Fibroblast of lung (primary cell): ENCODE data around the gene XPC. TPM values are rescaled to one million over a fixed set of nuclear protein-coding genes. Genes with fewer than 3 reads are reported as not detected.

Experiments
- DNase-seq, 2 donors: peaks; one replicate each; pipeline versions ENCODE4 v3.0.0 to v3.0.0-alpha.2; 2010; ENCODE audit warnings: low read depth in 2 of 2
- H2AFZ ChIP-seq: 2 replicates; pipeline ENCODE4 v1.5.1; 2012; ENCODE audit warnings: low read length, control low read depth, inconsistent platforms
- H3K27ac ChIP-seq: 2 replicates; pipeline ENCODE4 v1.5.1; 2011; ENCODE audit warnings: low read length, control low read depth; ENCODE audit not compliant: insufficient read depth
- H3K27me3 ChIP-seq: 2 replicates; pipeline ENCODE4 v1.5.1; 2011; ENCODE audit warnings: mild to moderate bottlenecking, low read length; ENCODE audit not compliant: control insufficient read depth, insufficient read depth
- H3K36me3 ChIP-seq: 2 replicates; pipeline ENCODE4 v1.5.1; 2011; ENCODE audit warnings: low read length; ENCODE audit not compliant: control insufficient read depth, insufficient read depth
- H3K4me1 ChIP-seq: 2 replicates; pipeline ENCODE4 v1.5.1; 2011; ENCODE audit warnings: low read length; ENCODE audit not compliant: control insufficient read depth, insufficient read depth; ENCODE audit errors: extremely low read depth
- H3K4me2 ChIP-seq: 2 replicates; pipeline ENCODE4 v1.5.1; 2011; ENCODE audit warnings: low read length, control low read depth; ENCODE audit not compliant: insufficient read depth; ENCODE audit errors: extremely low read depth
- H3K4me3 ChIP-seq, 4 experiments: fragments of 200-600 bp in 1 of 4; sonication (generic) in 1 of 4; replicated peaks in 1 of 4; 2 replicates each; pipeline ENCODE4 v1.5.1; 2011 to 2016; ENCODE audit warnings: low read length in 4 of 4, low read depth in 3 of 4, mild to moderate bottlenecking in 3 of 4, control low read depth in 2 of 4, inconsistent platforms in 1 of 4, mixed read lengths in 1 of 4; ENCODE audit not compliant: insufficient read depth in 1 of 4; ENCODE audit errors: control extremely low read depth in 1 of 4
- H3K79me2 ChIP-seq: 2 replicates; pipeline ENCODE4 v1.5.1; 2012; ENCODE audit warnings: mild to moderate bottlenecking, low read length, inconsistent platforms; ENCODE audit not compliant: control insufficient read depth, insufficient read depth
- H3K9ac ChIP-seq: 2 replicates; pipeline ENCODE4 v1.5.1; 2011; ENCODE audit warnings: mild to moderate bottlenecking, low read length, control low read depth; ENCODE audit not compliant: insufficient read depth
- H3K9me3 ChIP-seq: 2 replicates; pipeline ENCODE4 v1.5.1; 2012; ENCODE audit warnings: low read depth, low read length; ENCODE audit not compliant: control insufficient read depth, insufficient read depth
- H4K20me1 ChIP-seq: 2 replicates; pipeline ENCODE4 v1.5.1; 2011; ENCODE audit warnings: low read length; ENCODE audit not compliant: control insufficient read depth, insufficient read depth; ENCODE audit errors: extremely low read depth
- EZH2 ChIP-seq: IDR thresholded peaks from 2 replicates; pipeline ENCODE4 v1.5.1; 2012; ENCODE audit warnings: low read length, control low read depth, mild to moderate bottlenecking; ENCODE audit errors: missing control alignments
- polyA plus RNA-seq, 2 donors: library from polyadenylated mRNA; depleted of rRNA in 1 of 2; stranded (reverse) in 1 of 2; unstranded in 1 of 2; fragments of >200 nt; gene quantifications; 2 replicates each; pipeline ENCODE4 v1.2.1, GENCODE V29; 2011 to 2012; ENCODE audit warnings: missing spikeins in 1 of 2
- total RNA-seq: library from RNA; depleted of rRNA; stranded (reverse); fragments of >200 nt; gene quantifications from 2 replicates; pipeline ENCODE4 v1.2.1, GENCODE V29; 2014
- TF ChIP-seq, protein P1 (sequence below), 2 donors: IDR thresholded peaks in 1 of 2; conservative IDR thresholded peaks in 1 of 2; 1 replicate in 1 of 2; 2 replicates in 1 of 2; pipeline ENCODE4 v1.5.1; 2011 to 2012; ENCODE audit warnings: low read length in 2 of 2, control low read depth in 1 of 2, inconsistent platforms in 1 of 2, low read depth in 1 of 2, mild to moderate bottlenecking in 1 of 2

XPC gene
- total and polyA plus RNA-seq, 2 donors (not counting 1 experiment from before 2014, with no cell fraction given) = 18.4 to 95.6 TPM

DNA sequence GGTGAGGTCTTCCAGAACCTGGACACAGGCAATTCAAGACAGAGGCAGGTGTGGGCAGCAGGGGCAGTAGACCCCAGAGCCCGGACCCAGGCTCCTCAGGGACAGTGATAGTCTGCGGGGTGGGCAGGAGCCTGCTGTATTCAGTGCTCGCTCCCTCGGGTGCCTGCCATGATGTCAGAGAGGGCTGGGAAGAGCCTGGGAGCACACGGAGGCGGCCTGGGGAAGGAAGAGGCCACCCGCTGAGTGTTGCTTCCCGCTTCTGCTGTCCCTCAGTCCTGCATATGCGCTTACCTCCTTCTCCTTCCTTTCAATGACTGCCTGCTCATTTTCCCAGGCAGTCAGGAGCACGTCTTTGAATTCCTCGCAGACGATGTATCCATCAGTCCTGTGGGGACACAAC lies 30.8 kb downstream of the XPC start:
- no peak for TF ChIP-seq EZH2
- TF ChIP-seq, protein P1, sequence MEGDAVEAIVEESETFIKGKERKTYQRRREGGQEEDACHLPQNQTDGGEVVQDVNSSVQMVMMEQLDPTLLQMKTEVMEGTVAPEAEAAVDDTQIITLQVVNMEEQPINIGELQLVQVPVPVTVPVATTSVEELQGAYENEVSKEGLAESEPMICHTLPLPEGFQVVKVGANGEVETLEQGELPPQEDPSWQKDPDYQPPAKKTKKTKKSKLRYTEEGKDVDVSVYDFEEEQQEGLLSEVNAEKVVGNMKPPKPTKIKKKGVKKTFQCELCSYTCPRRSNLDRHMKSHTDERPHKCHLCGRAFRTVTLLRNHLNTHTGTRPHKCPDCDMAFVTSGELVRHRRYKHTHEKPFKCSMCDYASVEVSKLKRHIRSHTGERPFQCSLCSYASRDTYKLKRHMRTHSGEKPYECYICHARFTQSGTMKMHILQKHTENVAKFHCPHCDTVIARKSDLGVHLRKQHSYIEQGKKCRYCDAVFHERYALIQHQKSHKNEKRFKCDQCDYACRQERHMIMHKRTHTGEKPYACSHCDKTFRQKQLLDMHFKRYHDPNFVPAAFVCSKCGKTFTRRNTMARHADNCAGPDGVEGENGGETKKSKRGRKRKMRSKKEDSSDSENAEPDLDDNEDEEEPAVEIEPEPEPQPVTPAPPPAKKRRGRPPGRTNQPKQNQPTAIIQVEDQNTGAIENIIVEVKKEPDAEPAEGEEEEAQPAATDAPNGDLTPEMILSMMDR (conservative IDR thresholded peaks at IDR 0.05 in 1 of 2, IDR thresholded peaks at IDR 0.05 in 1 of 2; ENCODE audit: low read depth in 1 of 2, low read length in 2 of 2) = no peak
- no peaks in the 10 kb centered on the region for H3K27me3 ChIP-seq
- H3K9me3 ChIP-seq = no peaks in the 10 kb centered on the region
- no peak overlapping the region for H3K4me3 ChIP-seq
- DNase-seq = no peak
- H4K20me1 ChIP-seq = no peaks in the 10 kb centered on the region
- H3K27ac ChIP-seq = no peak overlapping the region
- no peak overlapping the region for H3K4me2 ChIP-seq
- H3K79me2 ChIP-seq = no peaks in the 10 kb centered on the region
- no peak overlapping the region for H3K9ac ChIP-seq
- no peak overlapping the region for H2AFZ ChIP-seq
- peaks cover 27% of the 10 kb centered on the region for H3K4me1 ChIP-seq
- peaks cover 27% of the 10 kb centered on the region for H3K36me3 ChIP-seq

DNA sequence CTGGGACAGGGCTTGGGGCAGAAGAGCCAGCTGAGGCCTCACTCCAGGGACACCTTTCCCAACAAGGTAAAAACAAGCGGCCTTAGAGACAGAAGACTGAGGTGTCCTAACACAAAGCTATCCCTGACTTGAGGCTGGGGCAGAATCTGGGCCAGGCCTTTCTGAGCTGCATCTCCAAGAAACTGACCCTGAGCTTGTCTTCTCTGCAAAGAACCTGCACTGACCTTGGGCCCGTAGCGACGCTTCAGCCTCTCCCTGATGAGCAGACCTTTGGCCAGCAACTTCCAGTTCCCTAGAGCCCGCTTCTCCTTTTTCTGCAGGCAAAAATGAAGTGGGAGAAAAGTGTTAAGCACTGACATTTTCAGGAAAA lies 31.4 kb downstream of the XPC start:
- TF ChIP-seq EZH2 = no peak
- TF ChIP-seq, protein P1 (conservative IDR thresholded peaks at IDR 0.05 in 1 of 2, IDR thresholded peaks at IDR 0.05 in 1 of 2; ENCODE audit: low read depth in 1 of 2, low read length in 2 of 2) = no peak
- Histone ChIP-seq H3K4me2 (no peak overlapping the region), H3K4me1 (peaks cover 33% of the 10 kb centered on the region), H3K9ac (no peak overlapping the region), H3K27ac (no peak overlapping the region), H3K36me3 (peaks cover 24% of the 10 kb centered on the region), H3K4me3 (no peak overlapping the region), H3K9me3 (no peaks in the 10 kb centered on the region), H4K20me1 (no peaks in the 10 kb centered on the region), H3K27me3 (no peaks in the 10 kb centered on the region), H3K79me2 (no peaks in the 10 kb centered on the region), H2AFZ (no peak overlapping the region)
- no peak for DNase-seq

DNA sequence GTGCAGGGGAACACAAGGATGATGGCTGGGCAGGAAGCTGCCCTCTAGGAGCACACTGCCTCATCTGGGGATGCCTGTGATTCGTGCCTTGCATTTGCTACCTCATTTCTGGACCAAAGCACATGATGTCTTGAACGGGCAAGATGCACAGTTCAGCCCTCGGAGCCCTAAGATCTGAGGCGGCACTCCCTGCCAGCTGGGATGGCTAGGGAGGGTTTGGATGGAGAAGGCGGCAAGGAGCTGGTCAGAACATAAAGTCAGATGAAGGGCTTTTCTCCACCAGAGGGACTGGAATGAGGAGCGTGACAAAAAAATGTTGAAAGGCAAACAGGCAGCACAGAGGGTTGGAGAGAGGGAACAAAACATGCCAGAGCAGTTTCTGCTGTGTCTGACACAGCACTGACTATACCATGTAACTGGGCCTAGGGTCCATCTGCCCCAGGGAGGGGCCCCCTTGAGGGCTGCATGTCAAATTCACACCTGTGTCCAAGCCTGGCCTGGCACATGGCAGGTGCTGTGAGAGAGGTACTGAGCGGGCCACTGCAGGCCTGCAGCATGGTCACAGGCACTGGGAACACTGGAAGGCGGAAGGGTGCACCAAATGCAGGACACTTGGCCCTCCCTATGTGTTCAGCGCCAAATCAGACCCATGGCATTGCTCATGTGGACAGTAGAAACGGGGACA lies 31.9 kb downstream of the XPC start:
- TF ChIP-seq, protein P1 (conservative IDR thresholded peaks at IDR 0.05 in 1 of 2, IDR thresholded peaks at IDR 0.05 in 1 of 2; ENCODE audit: low read depth in 1 of 2, low read length in 2 of 2) = no peak
- no peak for TF ChIP-seq EZH2
- no peak overlapping the region for H2AFZ ChIP-seq
- DNase-seq = no peak
- H3K4me1 ChIP-seq = peaks cover 34% of the 10 kb centered on the region
- no peak overlapping the region for H3K4me2 ChIP-seq
- no peak overlapping the region for H3K9ac ChIP-seq
- H3K36me3 ChIP-seq = peaks cover 27% of the 10 kb centered on the region
- no peaks in the 10 kb centered on the region for H3K27me3 ChIP-seq
- no peaks in the 10 kb centered on the region for H4K20me1 ChIP-seq
- no peaks in the 10 kb centered on the region for H3K79me2 ChIP-seq
- no peak overlapping the region for H3K4me3 ChIP-seq
- no peaks in the 10 kb centered on the region for H3K9me3 ChIP-seq
- peak overlapping the region; percentile 29 for H3K27ac ChIP-seq
